Islet precursor cell (in vitro differentiated cells): ENCODE measurements around the gene SHC1.
"Not testable (repeated sequence)": the region's sequence is repeated elsewhere in the genome, so short reads cannot be mapped to it uniquely, and the experiment has no call there.

Experiments used
- DNase-seq: peaks from one replicate; pipeline ENCODE4 v3.0.0-alpha.2; 2018

The SHC1 gene

GRCh38 chr1:155007251-155007828 lies 36.8 kb upstream of the SHC1 start:
- no peak for DNase-seq

DNA sequence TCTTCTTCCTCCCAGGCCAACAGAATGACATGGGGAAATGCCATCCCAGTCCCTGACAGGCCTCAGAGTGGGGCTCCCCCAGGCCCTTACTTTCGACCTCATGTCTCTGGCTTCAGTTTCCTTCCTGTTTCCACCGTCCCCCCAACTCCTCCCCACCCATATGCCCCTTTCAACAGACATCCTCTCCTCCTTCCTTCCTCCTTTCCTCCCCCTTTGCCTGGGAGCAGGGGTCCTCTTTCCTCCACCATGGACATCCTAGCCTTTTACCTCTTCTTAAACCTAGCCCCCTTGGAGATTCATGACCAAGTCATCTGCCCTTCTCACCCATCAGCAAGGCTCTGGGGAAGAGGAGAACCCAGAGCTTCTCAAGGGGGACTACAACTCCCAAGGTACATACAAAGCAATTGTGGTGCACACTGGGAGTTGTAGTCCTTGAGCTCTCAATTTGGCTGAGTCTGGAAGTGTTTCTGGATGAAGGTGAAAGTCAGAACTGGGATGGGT lies 36.1 kb upstream of the SHC1 start:
- no peak for DNase-seq

DNA sequence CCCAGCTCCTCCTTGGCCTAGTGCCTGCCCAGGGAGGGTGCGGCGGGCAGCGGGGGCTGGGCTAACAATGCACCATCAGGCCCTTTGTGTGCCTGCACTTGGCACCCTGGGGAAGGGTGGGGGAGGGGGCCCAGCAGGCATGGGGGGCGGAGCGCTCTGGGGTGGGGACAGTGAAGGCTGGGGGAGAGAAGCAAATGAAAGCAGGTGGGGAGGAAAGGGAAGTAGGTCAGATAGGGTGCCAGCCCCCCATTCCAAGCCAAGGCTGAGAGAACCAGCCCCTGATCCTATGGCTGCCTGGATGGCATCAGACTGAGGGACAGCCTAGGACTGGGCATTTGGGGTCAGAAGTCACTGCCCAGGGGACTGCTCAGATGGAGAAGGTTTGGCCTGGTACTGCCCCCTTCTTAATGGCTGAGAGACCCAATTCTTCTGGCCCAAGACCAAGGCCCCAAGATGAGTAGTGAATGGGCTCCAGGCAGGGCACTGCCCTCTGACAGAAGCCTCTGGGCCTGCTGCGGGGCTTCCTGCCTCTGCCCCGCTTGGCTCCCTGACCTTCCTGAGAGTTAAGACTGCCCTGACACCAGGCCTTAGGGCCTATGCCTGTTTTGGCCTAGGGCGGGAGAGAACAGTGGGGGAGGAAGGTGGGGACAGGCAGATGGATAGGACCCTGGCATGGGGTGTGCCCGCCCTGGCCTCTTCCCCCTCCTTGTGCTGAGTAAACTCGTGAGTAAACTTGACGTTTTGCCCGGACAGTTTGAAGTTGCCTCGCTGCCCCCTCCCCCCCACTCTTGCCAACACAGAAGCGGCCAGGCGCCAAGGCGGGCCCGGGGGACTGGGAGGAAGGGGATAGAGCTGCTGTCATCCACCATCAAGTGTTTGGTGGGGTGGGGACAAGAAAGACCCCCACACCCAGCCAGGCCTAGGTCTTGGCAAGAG lies 34.8 kb upstream of the SHC1 start:
- no peak for DNase-seq

GRCh38 chr1:155004352-155005075 lies 34.0 kb upstream of the SHC1 start:
- no peak for DNase-seq

GRCh38 chr1:155003766-155004351 lies 33.3 kb upstream of the SHC1 start:
- DNase-seq = peak; percentile 69

DNA sequence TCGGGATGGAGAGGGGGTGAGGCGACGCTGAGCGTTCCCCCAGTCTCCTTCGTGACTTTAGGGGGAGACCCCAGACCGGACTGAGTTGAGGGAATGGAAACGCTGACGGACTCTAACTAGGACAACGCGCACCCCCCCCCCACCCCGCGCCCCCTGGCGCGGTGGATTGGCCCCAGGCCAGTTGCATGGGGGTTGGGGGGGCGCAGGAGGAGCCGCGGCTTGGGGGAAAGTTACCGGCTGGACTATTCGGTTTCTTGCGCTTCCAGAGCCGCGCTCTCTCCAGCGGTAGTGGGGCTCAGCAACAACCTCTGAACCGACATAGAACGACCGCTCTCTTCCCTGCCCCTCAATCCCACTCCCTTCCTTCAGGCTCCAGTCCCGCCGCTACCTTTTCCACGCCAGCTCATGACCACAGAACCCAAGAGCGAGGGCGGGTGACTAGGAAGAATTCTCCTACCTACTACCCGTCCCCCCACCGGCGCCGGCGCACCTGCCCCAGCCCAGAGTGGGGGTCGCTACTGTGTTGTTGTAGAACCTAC lies 32.7 kb upstream of the SHC1 start:
- peak; percentile 72 for DNase-seq

GRCh38 chr1:155002464-155003226 lies 32.1 kb upstream of the SHC1 start, which contains the start of gene ZBTB7B:
Gene ZBTB7B (plus strand): TSS chr1:155002802. CDS start chr1:155014661, 11,859 bp downstream.
- peak; percentile 72 for DNase-seq

DNA sequence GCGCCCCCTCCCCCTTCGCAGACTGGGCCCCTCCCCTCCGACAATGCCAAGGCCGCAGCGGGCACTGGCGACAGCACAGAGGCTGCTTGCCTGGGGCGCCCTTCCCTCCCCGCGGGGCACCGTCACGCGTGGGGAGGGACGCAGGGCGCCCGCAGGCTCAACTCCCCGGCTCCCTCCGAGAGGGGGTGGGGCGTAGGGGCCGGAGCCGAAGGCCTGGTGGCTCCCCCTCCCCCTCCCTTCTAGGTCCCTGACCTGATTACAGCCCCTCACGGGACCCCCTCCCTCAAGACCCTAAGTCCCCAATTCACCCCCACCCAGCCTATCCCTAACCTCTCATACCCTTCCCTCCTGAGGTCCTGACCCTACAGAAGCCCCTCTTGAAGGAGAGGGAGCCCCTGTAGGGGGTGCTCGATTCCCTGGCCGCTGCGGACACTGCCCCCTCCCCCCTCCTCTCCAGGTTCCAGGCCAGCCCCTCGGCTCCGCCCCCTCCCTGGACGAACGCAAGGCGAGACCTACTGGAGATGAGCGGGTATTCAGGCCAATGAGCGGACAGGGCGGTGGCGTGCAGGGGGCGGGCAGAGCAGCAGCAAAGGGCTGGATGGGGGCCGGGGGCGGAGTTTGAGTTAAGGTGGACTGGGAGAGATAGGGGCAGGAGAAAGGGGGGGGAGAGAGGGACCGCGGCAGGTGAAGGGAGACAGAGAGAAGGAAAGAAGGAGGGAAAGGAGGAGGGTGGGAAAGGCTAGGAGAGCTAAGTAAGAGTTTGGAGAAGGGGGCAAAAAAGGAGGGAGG lies 31.3 kb upstream of the SHC1 start:
- DNase-seq = peak; percentile 100

DNA sequence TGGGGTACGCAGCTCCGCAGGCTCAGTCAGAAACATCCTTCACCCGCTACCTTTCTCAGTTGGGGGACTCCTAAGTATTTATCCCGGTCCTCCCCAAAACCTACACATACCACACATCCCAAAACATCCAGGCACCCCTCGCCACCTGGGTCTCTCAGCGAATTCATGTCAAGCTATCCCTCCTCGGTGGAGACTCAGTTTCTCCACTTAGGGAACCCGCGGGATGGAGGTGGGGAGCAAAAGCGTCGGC lies 30.8 kb upstream of the SHC1 start:
- no peak for DNase-seq

DNA sequence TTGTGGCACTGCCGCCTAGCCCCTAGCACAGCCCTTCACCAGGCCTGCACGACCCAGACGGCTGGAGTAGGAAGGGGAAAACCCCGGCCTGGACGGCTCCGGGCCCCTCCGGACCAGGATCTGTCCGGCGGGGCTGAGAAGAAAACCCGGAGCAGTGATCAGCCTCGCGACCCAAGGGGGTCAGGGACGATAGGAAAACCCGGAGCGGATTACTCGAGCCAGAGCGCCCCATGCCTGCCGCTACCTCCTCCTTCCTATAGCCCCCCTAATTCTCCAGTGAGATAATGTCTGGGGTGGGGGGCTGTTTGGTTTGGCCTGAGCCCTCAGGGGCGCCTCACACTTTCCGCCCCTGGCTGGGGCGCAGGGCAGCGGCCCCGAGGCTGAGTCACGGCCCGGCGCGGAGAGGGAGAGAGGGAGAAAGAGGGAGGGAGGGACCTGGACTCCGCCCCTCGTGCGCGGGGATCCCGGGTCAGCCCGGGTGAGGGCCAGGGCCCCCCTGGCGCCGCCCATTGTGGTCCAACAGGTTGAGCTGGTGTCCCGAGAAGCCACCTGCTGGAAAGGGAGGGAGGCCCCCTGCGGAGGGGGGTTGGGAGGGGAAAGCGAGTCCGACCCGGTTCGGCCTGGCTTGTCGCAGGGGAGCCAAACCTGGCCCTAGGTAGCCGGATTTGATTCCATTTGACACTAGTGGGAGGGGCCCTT lies 30.3 kb upstream of the SHC1 start:
- peak; percentile 98 for DNase-seq

DNA sequence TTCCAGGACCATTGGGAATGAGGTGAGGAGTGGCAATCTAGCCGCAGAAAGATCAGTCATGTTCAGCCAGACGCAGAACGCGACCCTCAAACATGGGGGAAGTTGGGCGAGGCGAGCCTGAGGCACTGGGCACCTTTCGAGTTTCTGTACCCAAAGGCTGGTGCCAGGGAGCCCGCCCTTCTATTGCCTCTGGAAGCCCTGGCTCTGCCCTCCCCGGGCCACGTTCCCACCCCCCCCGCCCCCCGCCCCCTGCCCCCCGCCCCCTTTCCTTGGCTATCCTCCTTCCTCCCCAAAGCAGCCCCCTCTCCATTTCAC lies 29.8 kb upstream of the SHC1 start:
- DNase-seq = no peak

DNA sequence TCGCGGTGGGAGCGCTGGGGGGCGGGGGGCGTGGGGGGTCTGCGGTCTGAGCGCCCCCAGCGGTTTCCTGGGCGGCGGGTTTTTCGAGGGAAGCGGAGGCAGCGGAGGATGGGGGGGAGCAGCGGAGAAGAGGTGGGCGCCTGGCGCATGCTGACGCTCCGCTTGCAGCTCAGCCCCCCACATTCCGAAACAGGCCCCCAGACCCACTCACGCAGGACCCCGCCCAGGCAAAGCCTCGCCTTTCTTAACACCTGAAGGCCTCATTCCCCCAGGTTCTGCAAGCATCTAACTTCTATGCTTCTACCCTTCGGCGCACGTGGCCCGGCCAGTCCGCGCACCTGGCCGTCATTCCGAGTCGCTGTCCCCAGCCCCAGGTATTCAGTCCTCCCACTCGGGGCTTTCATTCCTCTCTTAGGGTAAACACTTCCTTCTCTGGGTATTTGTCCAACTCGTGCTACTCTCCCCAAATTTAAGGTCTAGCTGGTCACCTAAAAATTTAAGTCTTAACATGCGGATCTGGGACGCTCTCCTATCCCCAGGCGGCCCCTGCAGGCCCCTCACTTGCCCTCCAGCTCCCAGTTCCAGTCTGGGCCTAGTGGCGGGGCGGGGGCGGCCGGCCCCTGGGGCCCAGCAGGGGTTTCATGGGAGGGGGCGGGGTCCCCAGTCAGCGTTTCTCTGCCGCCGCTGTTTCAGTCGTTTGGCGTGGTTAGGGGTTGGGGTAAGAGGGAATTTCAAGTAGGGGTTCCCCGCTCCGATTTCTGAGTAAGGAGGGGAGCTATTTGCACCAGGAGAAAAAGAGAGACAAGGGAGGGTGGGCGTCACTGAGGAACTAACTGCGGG lies 29.2 kb upstream of the SHC1 start:
- DNase-seq = peak; percentile 77

GRCh38 chr1:154998818-154999570 lies 28.4 kb upstream of the SHC1 start:
- DNase-seq = peak; percentile 91

DNA sequence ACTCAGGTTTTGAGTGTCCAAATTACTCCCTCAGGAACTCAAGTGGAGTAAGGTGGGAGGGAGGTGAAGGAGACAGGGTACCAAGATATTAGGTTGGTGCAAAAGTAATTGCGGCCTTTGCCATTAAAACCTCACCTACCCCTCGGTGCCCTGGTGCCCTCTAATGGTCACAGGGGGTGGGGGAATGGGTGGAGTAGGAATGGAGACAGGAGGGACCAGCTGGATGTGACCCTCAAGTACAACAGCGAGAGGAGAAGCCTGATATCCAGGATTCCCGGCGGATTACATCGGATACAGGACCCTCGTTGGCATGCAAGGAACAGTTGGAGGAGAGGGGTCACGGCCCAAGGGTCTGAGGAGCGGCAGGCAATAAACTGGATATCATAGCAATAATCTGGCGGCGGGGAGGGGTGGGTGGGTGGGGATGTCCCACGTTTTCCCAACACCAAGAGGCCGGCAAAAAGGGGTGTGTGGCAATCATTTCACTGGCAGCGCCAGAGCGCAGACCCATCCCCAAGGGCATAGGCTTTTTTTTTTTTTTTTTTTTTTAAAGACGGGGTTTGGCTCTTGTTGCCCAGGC lies 27.7 kb upstream of the SHC1 start:
- DNase-seq = no peak

DNA sequence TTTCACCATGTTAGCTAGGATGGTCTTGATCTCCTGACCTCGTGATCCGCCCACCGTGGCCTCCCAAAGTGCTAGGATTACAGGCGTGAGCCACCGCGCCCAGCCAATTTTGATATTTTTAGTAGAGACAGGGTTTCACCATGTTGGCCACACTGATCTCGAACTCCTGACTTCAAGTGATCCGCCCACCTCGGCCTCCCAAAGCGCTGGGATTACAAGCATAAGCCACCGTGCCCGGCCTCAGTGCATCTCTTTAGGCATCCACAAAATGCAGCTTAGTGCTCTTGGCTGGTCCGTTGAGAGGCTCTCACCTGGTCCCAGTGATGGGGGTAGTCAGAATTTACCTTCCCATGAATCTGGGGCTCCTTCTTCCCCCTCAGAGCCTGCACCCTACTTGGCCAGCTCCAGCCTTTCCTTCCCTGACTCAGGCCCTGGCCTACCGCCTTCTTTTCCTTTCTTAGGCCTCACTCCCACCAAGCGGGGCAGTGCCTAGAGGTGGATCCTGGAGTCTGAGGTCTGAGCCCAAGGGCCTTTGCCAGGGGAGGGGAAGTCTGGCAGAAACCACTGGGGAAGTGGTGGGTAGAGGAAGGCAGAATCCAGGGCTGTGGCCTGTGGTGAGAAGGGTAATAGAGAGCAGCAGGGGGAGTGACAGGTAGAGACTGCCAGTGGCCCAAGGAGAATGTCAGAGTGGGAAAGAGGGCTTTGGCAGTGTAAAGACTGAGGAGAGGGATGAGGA lies 26.6 kb upstream of the SHC1 start:
- DNase-seq = no peak

DNA sequence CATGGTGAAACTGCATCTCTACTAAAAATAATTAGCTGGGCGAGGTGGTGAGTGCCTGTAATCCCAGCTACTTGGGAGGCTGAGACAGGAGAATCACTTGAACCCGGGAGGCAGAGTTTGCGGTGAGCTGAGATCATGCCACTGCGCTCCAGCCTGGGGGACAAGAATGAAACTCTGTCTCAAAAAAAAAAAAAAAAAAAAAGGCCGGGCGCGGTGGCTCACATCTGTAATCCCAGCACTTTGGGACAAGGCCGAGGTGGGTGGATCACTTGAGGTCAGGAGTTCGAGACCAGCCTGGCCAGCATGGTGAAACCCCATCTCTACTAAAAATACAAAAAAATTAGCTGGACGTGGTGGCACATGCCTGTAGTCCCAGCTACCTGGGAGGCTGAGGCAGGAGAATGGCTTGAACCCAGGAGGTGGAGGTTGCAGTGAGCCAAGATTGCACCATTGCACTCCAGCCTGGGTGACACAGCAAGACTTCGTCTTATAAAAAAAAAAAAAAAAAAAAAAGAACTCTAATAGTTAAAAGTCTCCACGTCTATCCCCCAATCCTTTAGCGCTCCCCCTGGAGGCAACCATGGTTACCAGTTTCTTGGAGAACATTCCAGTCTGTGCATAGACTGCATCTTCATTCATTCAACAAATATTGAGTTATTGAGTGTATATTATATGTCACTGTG lies 24.9 kb upstream of the SHC1 start:
- not testable (repeated sequence) for DNase-seq

GRCh38 chr1:154994591-154994990 lies 24.0 kb upstream of the SHC1 start:
- DNase-seq = no peak

DNA sequence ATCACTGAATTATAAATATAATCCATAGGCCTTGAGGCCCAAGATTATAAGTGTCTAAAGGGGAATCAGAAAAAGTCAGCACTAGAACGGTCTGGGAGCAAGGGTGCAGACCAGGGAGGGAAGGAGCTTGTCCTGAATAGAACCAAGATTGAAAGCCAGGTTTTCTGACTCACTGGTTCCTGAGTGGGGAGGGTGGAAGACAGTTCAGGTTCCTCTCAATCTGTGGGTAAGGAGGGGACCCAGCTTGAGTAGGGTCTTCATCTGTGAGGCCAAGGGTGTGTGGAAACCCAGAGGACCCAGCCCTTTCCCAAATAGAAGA lies 23.7 kb upstream of the SHC1 start:
- DNase-seq = no peak
